HepG2 (cell line): ENCODE results near the gene CDT1. TPM values are rescaled to one million over a fixed set of nuclear protein-coding genes. Genes with fewer than 3 reads are reported as not detected.

ENCODE experiments used
- CBFB ChIP-seq: sonication (generic); formaldehyde crosslinking; IDR thresholded peaks from 2 replicates; pipeline ENCODE4 v1.4.0; 2020; ENCODE audit warnings: missing genetic modification reagents
- GMEB2 ChIP-seq: IDR thresholded peaks from 2 replicates; pipeline ENCODE4 v1.6.1; 2016; ENCODE audit warnings: missing biosample characterization, missing genetic modification reagents, low read depth
- NFE2L2 ChIP-seq: fragments of 150-350 bp; IDR thresholded peaks from 2 replicates; pipeline ENCODE4 v1.6.1; 2014; ENCODE audit warnings: low read length
- NKX3-1 ChIP-seq: sonication (generic); formaldehyde crosslinking; IDR thresholded peaks from 2 replicates; pipeline ENCODE4 v1.5.0; 2020; ENCODE audit warnings: missing genetic modification reagents
- PATZ1 ChIP-seq: sonication (generic); formaldehyde crosslinking; IDR thresholded peaks from 2 replicates; pipeline ENCODE4 v1.4.0; 2020; ENCODE audit warnings: missing genetic modification reagents
- SMAD3 ChIP-seq: sonication (generic); formaldehyde crosslinking; IDR thresholded peaks from 2 replicates; pipeline ENCODE4 v1.4.0; 2020; ENCODE audit warnings: missing genetic modification reagents
- TBX3 ChIP-seq: fragments of 450-650 bp; IDR thresholded peaks from 2 replicates; pipeline ENCODE4 v1.6.1; 2017; ENCODE audit warnings: antibody characterized with exemption, mild to moderate bottlenecking, inconsistent platforms, borderline replicate concordance
- ZBTB4 ChIP-seq: sonication (generic); formaldehyde crosslinking; IDR thresholded peaks from 2 replicates; pipeline ENCODE4 v1.4.0; 2020; ENCODE audit warnings: missing genetic modification reagents, mild to moderate bottlenecking, borderline replicate concordance
- ZBTB44 ChIP-seq: sonication (generic); formaldehyde crosslinking; IDR thresholded peaks from 2 replicates; pipeline ENCODE4 v1.4.0; 2020; ENCODE audit warnings: missing genetic modification reagents
- ZFX ChIP-seq: sonication (generic); formaldehyde crosslinking; IDR thresholded peaks from 2 replicates; pipeline ENCODE4 v1.4.0; 2020; ENCODE audit warnings: mild to moderate bottlenecking, low read depth, missing genetic modification reagents, moderate library complexity
- ZNF724P ChIP-seq: sonication (generic); formaldehyde crosslinking; IDR thresholded peaks from 2 replicates; pipeline ENCODE4 v1.8.0; 2022; ENCODE audit warnings: missing genetic modification reagents, borderline replicate concordance
- ZSCAN20 ChIP-seq: sonication (generic); formaldehyde crosslinking; IDR thresholded peaks from 2 replicates; pipeline ENCODE4 v1.4.0; 2020; ENCODE audit warnings: missing genetic modification reagents, mild to moderate bottlenecking, borderline replicate concordance
- polyA plus RNA-seq, 8 experiments: library from polyadenylated mRNA; depleted of rRNA in 3 of 8; stranded (reverse) in 7 of 8; unstranded in 1 of 8; fragments of >200 nt; fragmentation: Illumina TruSeq in 4 of 8; extraction: Trizol in 4 of 8; gene quantifications; 2 replicates each; pipeline versions ENCODE4 v1.2.1 to v1.2.3, GENCODE V29; 2011 to 2016; ENCODE audit warnings: low read depth in 4 of 8, missing spikeins in 1 of 8, mixed read lengths in 1 of 8; ENCODE audit not compliant: insufficient read depth in 1 of 8
- total RNA-seq, 5 experiments: library from RNA; depleted of rRNA; stranded (reverse); fragments of >200 nt; fragmentation: Illumina TruSeq; extraction: Trizol; gene quantifications; 2 replicates each; pipeline ENCODE4 v1.2.3, GENCODE V29; 2016; ENCODE audit warnings: low read depth in 1 of 5
- TF ChIP-seq, protein P1 (sequence below): conservative IDR thresholded peaks from 2 replicates; pipeline ENCODE4 v1.6.1; 2018; ENCODE audit warnings: missing genetic modification reagents
- TF ChIP-seq, protein P2 (sequence below): sonication (generic); formaldehyde crosslinking; conservative IDR thresholded peaks from 2 replicates; pipeline ENCODE4 v1.8.0; 2022; ENCODE audit warnings: low read depth, missing genetic modification reagents
- TF ChIP-seq, protein P3 (sequence below): sonication (generic); formaldehyde crosslinking; IDR thresholded peaks from 2 replicates; pipeline ENCODE4 v1.5.1; 2020; ENCODE audit warnings: missing genetic modification reagents, mild to moderate bottlenecking, borderline replicate concordance

The CDT1 gene
- total and polyA plus RNA-seq, 2 of the 13 experiments (the other 11 are each of a cell fraction or from before 2014, with no cell fraction given), result 23.1 to 23.8 TPM

- peak; percentile 59 for TF ChIP-seq PATZ1 (CRISPR knock-in tag)
- peak; percentile 6; the same call in 1 of the 2 replicates for TF ChIP-seq NKX3-1
- 0 out of 2 replicates have a peak, but pooled peaks have one; percentile 72 for TF ChIP-seq ZNF724P (CRISPR knock-in tag)
- TF ChIP-seq GMEB2 (CRISPR knock-in tag), result no peak
- TF ChIP-seq ZSCAN20 (CRISPR knock-in tag), result no peak
- TF ChIP-seq, protein P1, sequence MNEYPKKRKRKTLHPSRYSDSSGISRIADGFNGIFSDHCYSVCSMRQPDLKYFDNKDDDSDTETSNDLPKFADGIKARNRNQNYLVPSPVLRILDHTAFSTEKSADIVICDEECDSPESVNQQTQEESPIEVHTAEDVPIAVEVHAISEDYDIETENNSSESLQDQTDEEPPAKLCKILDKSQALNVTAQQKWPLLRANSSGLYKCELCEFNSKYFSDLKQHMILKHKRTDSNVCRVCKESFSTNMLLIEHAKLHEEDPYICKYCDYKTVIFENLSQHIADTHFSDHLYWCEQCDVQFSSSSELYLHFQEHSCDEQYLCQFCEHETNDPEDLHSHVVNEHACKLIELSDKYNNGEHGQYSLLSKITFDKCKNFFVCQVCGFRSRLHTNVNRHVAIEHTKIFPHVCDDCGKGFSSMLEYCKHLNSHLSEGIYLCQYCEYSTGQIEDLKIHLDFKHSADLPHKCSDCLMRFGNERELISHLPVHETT, result no peak; the same call in 1 of the 2 replicates
- TF ChIP-seq CBFB (CRISPR knock-in tag), result no peak
- TF ChIP-seq SMAD3 (CRISPR knock-in tag), result no peak
- no peak for TF ChIP-seq NFE2L2
- TF ChIP-seq, protein P2, sequence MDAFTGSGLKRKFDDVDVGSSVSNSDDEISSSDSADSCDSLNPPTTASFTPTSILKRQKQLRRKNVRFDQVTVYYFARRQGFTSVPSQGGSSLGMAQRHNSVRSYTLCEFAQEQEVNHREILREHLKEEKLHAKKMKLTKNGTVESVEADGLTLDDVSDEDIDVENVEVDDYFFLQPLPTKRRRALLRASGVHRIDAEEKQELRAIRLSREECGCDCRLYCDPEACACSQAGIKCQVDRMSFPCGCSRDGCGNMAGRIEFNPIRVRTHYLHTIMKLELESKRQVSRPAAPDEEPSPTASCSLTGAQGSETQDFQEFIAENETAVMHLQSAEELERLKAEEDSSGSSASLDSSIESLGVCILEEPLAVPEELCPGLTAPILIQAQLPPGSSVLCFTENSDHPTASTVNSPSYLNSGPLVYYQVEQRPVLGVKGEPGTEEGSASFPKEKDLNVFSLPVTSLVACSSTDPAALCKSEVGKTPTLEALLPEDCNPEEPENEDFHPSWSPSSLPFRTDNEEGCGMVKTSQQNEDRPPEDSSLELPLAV (CRISPR knock-in tag), result no peak
- no peak for TF ChIP-seq ZBTB4 (CRISPR knock-in tag)
- peak; percentile 1; the same call in 1 of the 2 replicates for TF ChIP-seq ZFX (CRISPR knock-in tag)
- TF ChIP-seq ZBTB44 (CRISPR knock-in tag), result no peak
- TF ChIP-seq, protein P3, sequence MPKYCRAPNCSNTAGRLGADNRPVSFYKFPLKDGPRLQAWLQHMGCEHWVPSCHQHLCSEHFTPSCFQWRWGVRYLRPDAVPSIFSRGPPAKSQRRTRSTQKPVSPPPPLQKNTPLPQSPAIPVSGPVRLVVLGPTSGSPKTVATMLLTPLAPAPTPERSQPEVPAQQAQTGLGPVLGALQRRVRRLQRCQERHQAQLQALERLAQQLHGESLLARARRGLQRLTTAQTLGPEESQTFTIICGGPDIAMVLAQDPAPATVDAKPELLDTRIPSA (CRISPR knock-in tag), result peak; percentile 90; the same call in 1 of the 2 replicates
- no peak for TF ChIP-seq TBX3
These were observed 19.3 kb upstream of the CDT1 start (continued) for GRCh38 chr16:88784074-88784855.
